IMR-90 (cell line): ENCODE data around the gene SHROOM3.

ENCODE experiments used
- BHLHE40 ChIP-seq: fragments of 150-350 bp; IDR thresholded peaks from 2 replicates; pipeline ENCODE4 v1.6.1; 2016; ENCODE audit warnings: mild to moderate bottlenecking, low read depth, low read length
- CEBPB ChIP-seq: IDR thresholded peaks from 2 replicates; pipeline ENCODE4 v1.6.1; 2012; ENCODE audit warnings: low read depth, low read length, improper control_type of control experiment
- FOS ChIP-seq: fragments of 150-350 bp; IDR thresholded peaks from 2 replicates; pipeline ENCODE4 v1.6.1; 2016; ENCODE audit warnings: low read depth, low read length
- MXI1 ChIP-seq: IDR thresholded peaks from 2 replicates; pipeline ENCODE4 v1.6.1; 2012; ENCODE audit warnings: low read depth, mild to moderate bottlenecking, low read length, moderate library complexity, borderline replicate concordance
- NFE2L2 ChIP-seq: fragments of 150-350 bp; IDR thresholded peaks from 2 replicates; pipeline ENCODE4 v1.6.1; 2016; ENCODE audit warnings: low read depth, mild to moderate bottlenecking, low read length
- POLR2A ChIP-seq: IDR thresholded peaks from 2 replicates; pipeline ENCODE4 v1.6.1; 2012; ENCODE audit warnings: mild to moderate bottlenecking, low read depth, low read length
- RAD21 ChIP-seq: IDR thresholded peaks from 2 replicates; pipeline ENCODE4 v1.6.1; 2012; ENCODE audit warnings: low read length, improper control_type of control experiment
- RFX5 ChIP-seq: IDR thresholded peaks from 2 replicates; pipeline ENCODE4 v1.8.0; 2012; ENCODE audit warnings: low read depth, mild to moderate bottlenecking, low read length, moderate library complexity
- SMC3 ChIP-seq: fragments of 150-350 bp; IDR thresholded peaks from 2 replicates; pipeline ENCODE4 v1.6.1; 2016; ENCODE audit warnings: low read depth, mild to moderate bottlenecking, antibody characterized with exemption, low read length, moderate library complexity
- TF ChIP-seq, protein P1 (sequence below): conservative IDR thresholded peaks from 2 replicates; pipeline ENCODE4 v1.5.1; 2012; ENCODE audit warnings: mild to moderate bottlenecking, low read depth, low read length, improper control_type of control experiment

DNA sequence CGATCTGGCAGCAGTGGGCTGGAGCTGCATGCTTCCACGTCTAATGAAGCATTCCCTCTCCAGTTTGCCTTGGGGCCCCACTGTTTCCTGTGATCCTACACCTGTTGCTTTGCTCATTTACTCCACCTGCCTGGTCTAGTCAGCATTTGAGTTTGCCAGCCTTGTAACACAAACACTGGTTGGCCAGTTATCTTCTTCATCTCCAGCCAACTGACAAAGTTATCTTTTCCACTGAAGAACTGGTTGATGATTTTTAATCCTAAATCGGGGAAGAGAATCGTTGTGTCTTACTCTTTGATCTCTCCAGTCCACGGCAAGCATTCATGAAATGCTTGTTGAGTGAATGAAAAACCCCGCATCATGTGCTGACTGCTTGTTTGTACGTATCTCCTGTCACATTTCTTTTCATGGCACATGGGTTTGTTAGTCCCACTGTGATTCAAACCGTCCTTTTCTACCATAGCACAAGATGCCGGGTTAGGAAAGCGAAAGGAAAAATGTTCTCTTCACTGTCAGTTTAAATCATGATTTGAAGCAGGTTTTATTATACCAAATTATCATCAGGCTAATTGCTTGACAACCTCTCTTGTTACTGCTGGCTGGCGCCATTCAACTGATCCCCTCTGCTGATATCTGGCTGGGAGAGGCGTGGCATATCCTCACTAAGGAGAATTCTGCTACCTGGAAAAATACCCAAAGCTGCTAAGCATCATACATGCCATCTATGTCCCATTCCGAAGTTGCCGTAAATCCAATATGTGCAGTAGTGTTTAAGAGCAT, 144.8 kb downstream of the SHROOM3 start:
- TF ChIP-seq, protein P1, sequence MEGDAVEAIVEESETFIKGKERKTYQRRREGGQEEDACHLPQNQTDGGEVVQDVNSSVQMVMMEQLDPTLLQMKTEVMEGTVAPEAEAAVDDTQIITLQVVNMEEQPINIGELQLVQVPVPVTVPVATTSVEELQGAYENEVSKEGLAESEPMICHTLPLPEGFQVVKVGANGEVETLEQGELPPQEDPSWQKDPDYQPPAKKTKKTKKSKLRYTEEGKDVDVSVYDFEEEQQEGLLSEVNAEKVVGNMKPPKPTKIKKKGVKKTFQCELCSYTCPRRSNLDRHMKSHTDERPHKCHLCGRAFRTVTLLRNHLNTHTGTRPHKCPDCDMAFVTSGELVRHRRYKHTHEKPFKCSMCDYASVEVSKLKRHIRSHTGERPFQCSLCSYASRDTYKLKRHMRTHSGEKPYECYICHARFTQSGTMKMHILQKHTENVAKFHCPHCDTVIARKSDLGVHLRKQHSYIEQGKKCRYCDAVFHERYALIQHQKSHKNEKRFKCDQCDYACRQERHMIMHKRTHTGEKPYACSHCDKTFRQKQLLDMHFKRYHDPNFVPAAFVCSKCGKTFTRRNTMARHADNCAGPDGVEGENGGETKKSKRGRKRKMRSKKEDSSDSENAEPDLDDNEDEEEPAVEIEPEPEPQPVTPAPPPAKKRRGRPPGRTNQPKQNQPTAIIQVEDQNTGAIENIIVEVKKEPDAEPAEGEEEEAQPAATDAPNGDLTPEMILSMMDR, result no peak
- no peak for TF ChIP-seq RAD21
- TF ChIP-seq RFX5, result no peak
- TF ChIP-seq SMC3, result no peak
- TF ChIP-seq BHLHE40, result no peak
- TF ChIP-seq MXI1, result no peak
- TF ChIP-seq FOS, result no peak
- TF ChIP-seq POLR2A, result no peak
- no peak for TF ChIP-seq CEBPB
- no peak for TF ChIP-seq NFE2L2
